CD4-positive, alpha-beta T cell treated with Interleukin-15 for 1 hour (primary cell): Measurements from ENCODE around the gene CLSTN1.
A peak's percentile ranks its signal among the peaks of the same experiment; 100 is the strongest.

ENCODE experiments used
- DNase-seq: peaks from one replicate; pipeline ENCODE4 v3.0.0-alpha.2; 2020

CLSTN1 gene

DNA sequence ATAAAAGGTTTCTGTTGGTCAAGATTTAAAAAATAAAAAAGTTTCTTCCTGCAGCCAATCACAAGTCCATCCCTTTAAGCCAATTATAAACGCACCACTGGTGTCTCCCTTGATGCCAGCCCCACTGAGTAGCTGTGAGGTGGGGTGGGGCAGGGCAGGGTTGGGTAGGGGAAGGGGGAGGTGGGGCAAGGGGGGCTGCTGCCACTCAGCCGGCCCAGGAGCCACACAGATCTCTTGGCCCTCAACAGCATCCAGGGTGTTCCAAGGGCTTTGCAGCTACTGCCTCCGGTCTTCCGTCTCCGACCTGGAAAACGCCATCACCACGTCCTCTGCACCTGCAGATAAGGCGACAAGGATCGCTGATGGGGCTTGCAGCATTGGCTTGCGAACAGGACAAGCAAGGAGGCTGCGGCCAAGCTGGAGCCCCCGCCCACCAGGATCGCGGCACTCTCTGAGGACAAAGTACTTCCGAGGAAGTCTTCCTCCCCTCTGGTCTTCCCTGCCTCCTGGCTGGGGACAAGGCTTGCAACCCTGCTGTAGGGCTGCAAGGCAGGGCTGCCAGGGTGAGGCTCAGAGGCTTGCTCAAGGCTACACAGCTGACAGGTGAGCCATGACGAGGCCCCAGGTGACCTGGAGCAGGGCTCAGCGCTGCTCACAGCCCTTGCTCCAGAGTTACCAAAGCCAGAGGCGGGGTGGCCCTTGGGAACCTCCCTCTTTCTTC lies 26.8 kb upstream of the CLSTN1 start:
- DNase-seq, result no peak

DNA sequence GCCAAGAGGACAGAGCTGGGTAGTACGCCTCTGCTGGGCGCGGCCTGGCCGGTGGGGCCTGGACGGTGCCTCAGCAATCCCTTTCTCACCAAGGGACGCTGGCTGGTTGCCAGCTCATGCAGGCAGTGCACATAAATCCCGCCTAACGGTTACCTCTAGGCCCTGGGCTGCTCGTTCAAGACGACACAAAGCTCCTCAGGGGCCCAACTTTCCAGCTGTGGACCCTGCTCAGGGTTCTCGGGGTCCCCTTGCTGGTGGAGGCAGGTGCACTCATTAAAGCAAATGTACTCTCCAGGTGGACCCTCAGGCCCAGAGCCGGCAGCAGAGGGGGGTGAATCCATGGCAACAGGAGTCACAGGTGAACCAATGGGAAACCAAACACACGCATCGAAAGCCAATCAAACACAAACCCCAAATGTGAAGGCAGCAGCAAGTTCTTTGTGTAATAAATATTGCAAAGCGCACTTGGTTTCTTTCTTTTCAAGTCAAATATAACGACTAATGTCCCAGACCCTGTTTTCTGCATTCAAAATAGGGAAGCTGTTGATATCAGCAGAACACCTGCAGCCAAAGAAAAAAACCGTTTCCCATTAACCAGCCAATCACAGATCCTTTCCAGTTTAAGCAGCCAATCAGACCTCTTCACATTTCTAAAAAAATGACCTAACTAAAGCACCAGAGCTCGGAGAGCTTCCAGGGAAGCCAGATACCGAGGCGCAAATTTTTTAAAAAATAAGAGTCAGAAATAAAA lies 26.1 kb upstream of the CLSTN1 start:
- DNase-seq, result peak; percentile 42

- no peak for DNase-seq
Observed at GRCh38 chr1:9848022-9848421, 24.3 kb upstream of the CLSTN1 start.

- no peak for DNase-seq
Observed at GRCh38 chr1:9847269-9847668, 23.5 kb upstream of the CLSTN1 start.

DNA sequence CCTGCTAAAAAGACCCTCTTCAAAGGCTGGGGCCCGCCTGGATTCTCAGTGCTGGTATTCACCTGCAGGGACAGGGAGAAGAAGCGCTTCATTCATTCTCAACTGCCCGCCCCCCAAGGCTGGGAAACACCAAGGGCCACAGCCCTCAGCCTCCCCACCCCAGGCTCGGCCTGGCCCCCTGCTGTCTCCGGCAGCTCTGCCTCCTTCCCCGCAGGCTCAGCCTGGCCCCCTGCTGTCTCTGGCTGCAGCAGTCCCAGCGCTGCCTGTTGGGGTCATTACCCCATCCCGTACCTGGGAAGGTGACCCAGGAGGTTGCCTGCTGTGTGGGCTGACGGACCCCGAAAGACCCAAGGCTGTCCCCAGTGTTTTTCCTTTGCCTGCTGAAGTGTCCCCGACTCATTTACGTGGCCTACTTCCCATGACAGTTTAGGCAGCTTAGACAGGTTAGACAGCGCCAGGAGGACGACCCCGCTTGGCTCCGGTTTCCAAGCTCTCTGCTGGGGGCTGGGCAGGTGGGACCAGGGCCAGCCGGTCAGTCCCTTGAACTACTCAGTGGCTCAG lies 22.9 kb upstream of the CLSTN1 start:
- no peak for DNase-seq

DNA sequence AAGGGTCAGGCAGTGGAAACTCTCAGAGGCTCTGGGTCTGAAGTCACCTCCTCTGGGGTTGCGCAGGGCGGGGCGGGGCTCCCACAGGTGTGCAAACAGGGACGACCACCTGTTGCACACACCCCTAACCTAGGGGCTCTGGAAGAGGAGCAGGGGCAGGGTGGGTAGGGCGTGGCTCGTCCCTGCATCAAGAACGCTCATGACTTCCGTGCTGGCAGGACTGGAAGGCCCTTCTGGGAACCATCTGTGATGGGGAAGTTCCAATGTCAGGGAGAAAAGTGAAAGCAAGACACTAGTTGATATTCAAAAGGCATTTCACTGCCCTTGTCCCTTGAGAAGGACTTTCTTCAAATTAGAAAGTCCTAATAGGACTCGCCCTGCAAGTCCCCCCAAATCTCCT lies 22.1 kb upstream of the CLSTN1 start:
- DNase-seq, result no peak

DNA sequence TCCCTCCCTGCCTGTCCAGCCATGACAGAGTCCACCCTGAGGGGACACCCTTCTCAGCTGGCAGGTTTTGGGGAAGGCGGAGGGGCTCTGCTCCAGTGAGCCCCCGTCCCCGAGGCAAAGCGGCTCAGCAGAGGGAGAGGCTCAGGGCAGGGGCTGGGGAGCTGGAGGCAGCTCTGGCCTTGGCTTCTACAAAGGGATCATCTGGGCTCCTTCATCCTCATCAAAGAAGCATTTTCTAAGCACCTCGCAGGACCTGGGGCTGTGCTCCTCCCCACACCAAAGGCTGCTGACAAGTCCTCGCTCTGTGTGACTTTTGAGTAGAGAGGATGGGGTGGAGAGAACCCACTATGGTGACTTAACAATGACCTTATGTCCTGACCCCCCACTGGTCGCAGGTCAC lies 21.0 kb upstream of the CLSTN1 start:
- DNase-seq, result no peak

DNA sequence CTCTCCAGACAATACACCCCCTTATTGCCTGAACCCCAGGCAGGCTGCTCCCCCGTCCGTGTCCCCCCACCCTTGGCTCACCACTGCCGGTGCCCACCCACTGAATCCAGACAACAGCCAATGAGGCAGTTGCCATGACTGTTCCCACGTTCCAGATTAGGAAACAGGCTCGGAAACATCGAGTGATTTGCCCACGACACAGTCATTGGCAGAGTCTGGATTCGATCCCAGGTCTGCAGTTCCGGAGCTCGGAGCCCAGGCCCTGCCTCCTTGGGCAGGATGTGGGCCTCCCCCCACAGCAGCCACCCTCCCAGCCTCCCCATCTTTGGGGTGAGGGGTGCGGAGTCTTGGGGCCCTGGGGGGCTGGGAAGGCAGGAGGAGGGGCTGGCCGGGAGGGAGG lies 20.3 kb upstream of the CLSTN1 start:
- DNase-seq, result no peak

DNA sequence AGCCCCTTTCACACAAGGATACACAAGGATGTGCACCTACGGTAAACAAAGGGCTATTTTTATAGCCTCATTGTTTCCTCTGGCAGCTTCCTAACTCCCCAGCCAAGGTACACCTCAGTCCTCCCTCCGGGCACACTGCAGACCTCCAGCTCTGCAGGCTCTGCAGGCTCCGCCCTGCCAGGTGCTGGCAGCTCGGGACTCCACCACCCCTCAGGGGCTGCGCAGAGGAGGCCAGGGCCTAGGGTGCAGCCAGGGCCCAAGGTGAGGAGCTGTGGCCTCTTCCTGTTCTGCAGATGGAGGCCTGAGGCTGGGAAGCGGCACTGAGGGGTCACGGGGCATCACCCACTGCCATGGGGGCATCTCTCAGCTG lies 19.8 kb upstream of the CLSTN1 start:
- no peak for DNase-seq

DNA sequence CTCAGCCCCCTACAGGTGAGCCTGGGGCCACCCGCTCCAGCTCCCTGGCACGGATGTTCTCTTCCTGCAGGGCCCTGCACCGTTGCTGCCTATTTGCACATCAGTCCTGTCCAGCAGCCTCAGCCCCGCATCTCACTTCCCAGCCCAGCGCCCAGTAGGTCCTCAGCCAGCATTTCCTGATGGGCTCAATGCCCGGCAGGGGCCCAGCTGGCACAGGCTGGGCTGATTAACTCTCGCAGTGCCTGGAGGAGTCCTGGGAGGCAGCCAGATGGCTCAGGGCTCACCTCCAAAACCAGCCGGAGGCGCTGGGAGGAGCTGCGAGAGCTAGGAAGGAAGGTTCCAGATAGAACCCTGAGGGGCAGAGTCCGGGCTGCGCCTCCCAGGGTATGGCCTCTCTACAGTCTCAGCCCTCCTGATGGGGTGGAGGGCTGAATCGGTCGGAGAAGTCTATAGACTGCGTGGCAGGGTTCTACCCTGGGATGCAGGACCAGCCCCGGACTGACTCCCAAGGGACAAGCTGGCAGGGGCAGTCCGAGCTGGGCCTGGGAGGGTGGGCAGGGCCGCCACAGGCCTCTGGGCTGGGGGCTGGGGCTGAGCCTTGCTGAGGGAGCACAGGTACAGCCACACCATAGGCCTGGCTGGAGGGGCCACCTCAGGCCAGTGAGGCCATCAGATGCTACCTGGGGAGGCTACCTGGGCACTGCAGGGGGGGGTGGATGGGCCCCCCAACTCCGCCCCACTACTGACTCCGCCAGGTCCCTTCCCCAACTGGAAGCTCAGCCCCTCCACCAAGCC lies 19.2 kb upstream of the CLSTN1 start:
- DNase-seq, result no peak

DNA sequence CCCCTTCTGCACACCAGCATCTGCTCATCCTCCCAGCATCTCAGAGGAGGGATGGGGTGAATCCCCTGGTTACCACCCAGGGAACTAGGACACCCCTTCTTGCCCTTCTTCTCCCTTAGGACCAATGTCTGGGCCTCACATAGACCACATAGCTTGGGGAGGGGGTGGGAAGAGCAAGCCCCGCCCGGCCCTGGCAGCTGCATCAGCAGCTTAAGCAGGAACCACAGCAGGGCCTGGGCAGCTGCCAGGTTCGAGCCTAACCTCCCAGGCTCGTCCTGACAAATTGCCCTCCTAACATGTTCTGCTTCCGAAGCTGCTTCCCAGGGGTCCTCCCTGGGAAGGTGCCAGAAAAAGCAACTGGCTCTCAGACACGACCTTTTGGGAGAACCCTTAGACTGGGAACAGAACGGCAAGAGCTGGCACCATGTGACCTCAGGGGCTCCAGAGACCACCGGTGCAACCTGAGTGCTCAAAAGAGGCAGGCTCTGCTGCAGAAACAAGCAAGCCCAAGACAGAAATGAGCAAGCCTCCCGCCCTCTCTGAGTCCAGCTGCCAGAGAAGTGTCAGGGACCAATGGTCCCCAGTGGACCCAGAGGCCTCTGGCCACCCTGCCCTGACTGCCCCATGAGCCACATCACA lies 18.4 kb upstream of the CLSTN1 start:
- no peak for DNase-seq

GRCh38 chr1:9841460-9841859 lies 17.7 kb upstream of the CLSTN1 start:
- no peak for DNase-seq

DNA sequence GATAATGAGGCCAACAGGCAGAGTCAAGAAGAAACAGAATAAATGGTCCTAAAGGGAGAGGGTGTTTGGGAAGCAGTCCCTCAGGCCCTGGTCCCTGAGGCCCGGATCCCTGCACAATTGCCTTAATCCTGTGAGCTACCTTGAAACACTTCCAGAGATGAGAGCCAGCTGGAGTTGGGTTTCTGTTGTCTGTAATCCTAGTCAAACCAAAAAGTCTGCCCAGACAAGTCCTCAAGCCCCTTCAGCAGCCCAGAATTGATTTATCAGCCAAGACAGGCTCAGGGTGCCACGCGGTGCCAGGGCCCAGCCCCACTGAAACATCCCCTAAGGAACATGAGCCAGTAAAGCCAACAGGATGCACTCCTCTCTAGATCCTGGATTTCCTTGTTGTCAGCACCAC lies 16.4 kb upstream of the CLSTN1 start:
- DNase-seq, result no peak

- no peak for DNase-seq
Observed at GRCh38 chr1:9838946-9839345, 15.2 kb upstream of the CLSTN1 start.

DNA sequence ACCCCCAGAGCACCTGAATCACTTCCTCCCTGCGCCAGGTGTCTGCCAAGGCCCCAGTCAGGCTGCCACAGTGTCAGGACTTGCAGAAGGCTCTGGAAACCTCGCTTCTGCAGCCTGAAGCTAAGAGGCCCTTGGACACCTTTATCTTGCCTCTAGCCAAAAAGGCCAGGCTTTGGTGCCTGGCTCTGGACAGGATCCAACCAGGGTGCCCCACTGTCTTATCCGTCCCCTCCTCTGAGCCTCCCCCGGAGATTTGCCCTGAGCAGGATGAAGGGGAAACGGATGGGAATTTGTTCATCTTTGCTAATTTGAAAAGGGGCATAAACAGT lies 12.8 kb upstream of the CLSTN1 start:
- DNase-seq, result no peak

DNA sequence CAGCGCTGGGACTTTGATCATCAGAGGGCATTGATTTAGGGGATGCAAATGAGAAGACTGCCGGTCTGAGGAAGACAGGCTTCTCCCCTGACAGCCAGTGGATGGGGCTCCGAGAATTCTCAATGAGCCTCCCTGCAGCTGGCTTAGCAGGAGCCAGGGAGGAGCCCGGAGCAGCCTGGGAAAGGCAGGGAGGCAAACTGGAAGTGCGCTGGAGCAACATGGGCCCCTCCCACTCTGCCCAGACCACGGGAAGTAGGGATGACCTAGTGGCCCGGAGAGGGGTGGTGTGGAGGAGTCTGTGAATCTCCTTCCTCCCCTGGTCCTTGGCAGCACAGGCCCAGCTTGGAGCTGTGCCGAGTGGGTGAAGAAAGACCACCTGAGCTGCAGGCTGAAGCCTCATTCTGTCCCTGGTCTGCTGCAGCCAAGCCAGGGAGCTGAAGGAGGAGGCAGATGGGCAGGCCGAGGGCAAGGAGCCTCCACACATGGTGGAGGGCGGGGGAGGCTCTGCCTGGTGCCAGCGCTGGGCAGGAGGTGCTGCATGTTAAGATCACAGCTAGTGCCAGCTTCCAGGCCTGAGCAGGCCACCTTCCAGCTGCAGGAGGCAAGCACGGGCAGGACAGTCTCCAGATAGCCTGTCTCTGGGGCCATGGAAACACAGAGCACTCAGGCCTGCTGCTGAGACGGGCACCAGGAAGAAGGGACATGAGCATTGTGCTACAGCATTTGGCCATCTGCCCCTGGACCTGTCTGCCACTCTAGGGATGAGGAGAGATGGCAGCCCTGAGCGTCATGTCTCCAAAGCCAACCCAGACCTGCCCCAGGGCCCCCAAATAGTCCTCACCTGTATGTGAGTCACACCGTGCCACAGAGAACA lies 12.2 kb upstream of the CLSTN1 start:
- DNase-seq, result no peak

GRCh38 chr1:9835404-9835757 lies 11.6 kb upstream of the CLSTN1 start:
- no peak for DNase-seq

- DNase-seq, result no peak
Observed at GRCh38 chr1:9833632-9834031, 9.9 kb upstream of the CLSTN1 start.

DNA sequence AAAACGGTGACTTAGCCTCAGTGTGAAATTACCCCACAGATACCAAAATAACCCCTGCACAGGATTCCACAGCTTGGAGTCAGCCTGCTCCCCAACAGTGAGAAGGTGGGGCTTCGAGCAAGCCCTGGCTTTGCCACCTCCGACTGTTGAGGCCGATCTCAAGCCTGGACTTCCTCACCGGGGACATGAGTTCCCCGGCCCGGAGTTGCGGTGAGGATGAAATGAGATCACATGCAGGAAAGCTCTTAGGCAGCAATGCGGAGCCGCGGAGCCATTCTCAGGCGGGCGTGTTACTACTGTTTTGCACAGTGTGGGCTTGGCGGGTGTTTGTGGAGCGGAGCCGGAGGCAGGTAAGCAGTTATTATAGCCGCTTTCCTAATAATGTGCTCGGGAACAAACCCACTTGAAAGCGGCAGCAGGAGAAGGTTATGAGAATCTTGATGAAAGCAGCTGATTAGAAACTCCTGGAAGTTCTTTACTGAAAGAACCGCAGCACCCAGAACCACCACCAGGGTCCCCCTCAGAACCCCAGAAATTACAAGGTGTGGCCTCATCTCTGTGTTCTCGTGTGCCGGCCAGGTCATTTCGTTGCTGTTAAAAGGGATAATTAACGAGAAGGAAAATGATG lies 3.9 kb upstream of the CLSTN1 start:
- no peak for DNase-seq

GRCh38 chr1:9826616-9827015 lies 2.9 kb upstream of the CLSTN1 start:
- no peak for DNase-seq

DNA sequence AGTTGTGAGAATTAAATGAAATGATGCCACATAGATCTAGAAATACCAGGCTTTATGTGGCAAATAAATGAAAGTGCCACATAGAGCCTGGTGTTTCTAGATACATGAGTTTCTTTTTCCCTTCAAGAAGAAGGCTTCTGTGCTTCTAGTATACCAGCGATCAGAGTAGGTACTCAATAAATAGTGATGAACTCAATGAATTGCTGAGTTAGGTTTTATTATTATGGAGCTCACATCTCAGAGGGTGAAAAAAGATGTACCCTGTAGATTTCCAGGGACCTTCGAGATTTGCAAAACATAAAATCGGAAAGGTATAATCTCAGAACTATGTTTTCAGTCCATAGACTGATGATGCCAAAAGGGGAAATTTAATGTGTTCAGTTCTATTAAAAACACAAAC lies 2.3 kb upstream of the CLSTN1 start:
- no peak for DNase-seq
